Testis (tissue), 3 donors: ENCODE data around the gene SAMD15. TPM values are rescaled to one million over a fixed set of nuclear protein-coding genes. Genes with fewer than 3 reads are reported as not detected.

Experiments
- DNase-seq: peaks from one replicate; pipeline ENCODE4 v3.0.0-alpha.2; 2019
- H3K27ac ChIP-seq, 2 donors: fragments of 200-600 bp; sonication (generic); one replicate each; pipeline ENCODE4 v1.5.1; 2019
- H3K27me3 ChIP-seq: fragments of 200-600 bp; sonication (generic); one replicate; pipeline ENCODE4 v1.5.1; 2019
- H3K36me3 ChIP-seq: fragments of 200-600 bp; sonication (generic); one replicate; pipeline ENCODE4 v1.5.1; 2017; ENCODE audit warnings: low read depth; ENCODE audit errors: missing control alignments
- H3K4me1 ChIP-seq: fragments of 200-600 bp; sonication (generic); one replicate; pipeline ENCODE4 v1.5.1; 2019
- H3K4me3 ChIP-seq, 2 donors: fragments of 200-600 bp; sonication (generic); one replicate each; pipeline ENCODE4 v1.5.1; 2017 to 2019
- H3K9me3 ChIP-seq: fragments of 200-600 bp; sonication (generic); one replicate; pipeline ENCODE4 v1.5.1; 2017
- CTCF ChIP-seq, 3 experiments: fragments of 450-650 bp in 2 of 3; fragments of 200-600 bp in 1 of 3; sonication (generic) in 1 of 3; IDR thresholded peaks; one replicate each; pipeline ENCODE4 v1.5.1; 2016 to 2019; ENCODE audit warnings: antibody characterized with exemption in 3 of 3, mild to moderate bottlenecking in 2 of 3, moderate library complexity in 1 of 3
- POLR2A ChIP-seq: fragments of 450-650 bp; IDR thresholded peaks from one replicate; pipeline ENCODE4 v1.6.1; 2017; ENCODE audit warnings: antibody characterized with exemption, mild to moderate bottlenecking, moderate library complexity
- WGBS, 2 donors: methylation state at CpG; one replicate each; pipeline ENCODE4 v1.1.5; 2018; 5-methylcytosine and 5-hydroxymethylcytosine counted together
- intact Hi-C: fragments of 100-400 bp; cut with DNase I; formaldehyde crosslinking; loops from one replicate; pipeline ENCODE4 v1.15.1; 2023; ENCODE audit warnings: low total_unique reads
- polyA plus RNA-seq: library from polyadenylated mRNA; stranded (reverse); fragments of 350-450 nt; fragmentation: Illumina TruSeq; extraction: RNeasy Lipid Tissue Mini Kit (QIAGEN cat#74804); gene quantifications from one replicate; pipeline ENCODE4 v1.2.3, GENCODE V29; 2014; ENCODE audit warnings: low read depth, low replicate concordance; ENCODE audit not compliant: insufficient read depth
- total RNA-seq, 2 donors: library from RNA; depleted of rRNA; stranded (reverse); fragments of >200 nt; gene quantifications; one replicate each; pipeline ENCODE4 v1.2.3, GENCODE V29; 2016

SAMD15 gene
- total and polyA plus RNA-seq, 3 donors from 2014 or later, result 9.2 to 31.3 (median 22.6) TPM

- Histone ChIP-seq H3K27me3 (no peaks in the 10 kb centered on the region), H3K27ac (no peak within 1 kb of the TSS), H3K9me3 (no peaks in the 10 kb centered on the region), H3K4me3 (no peak within 1 kb of the TSS), H3K4me1 (no peaks in the 10 kb centered on the region), H3K36me3 (no peaks in the 10 kb centered on the region)
- WGBS, 2 donors, result 100% methylated on average over 1 of the region's 1 CpG
- TF ChIP-seq CTCF (IDR thresholded peaks at IDR 0.05) (no peak), POLR2A (no peak)
- no peak for DNase-seq
- intact Hi-C loops, result no loop called here
Measured at GRCh38 chr14:77423423-77423822, 46.2 kb downstream of the SAMD15 start, which contains the start of gene NOXRED1. TSS of gene NOXRED1 (minus strand) at chr14:77423523. CDS start at chr14:77422889, 634 bp downstream.

GRCh38 chr14:77424862-77425261 lies 47.7 kb downstream of the SAMD15 start:
- Histone ChIP-seq H3K27me3 (no peaks in the 10 kb centered on the region), H3K4me1 (no peaks in the 10 kb centered on the region), H3K27ac (no peak overlapping the region), H3K36me3 (no peaks in the 10 kb centered on the region), H3K9me3 (no peaks in the 10 kb centered on the region), H3K4me3 (no peak overlapping the region)
- TF ChIP-seq POLR2A, result no peak
- no peak for TF ChIP-seq CTCF (IDR thresholded peaks at IDR 0.05)
- intact Hi-C loops, result no loop called here
- no peak for DNase-seq
- 93 to 94% methylated on average over 3 of the region's 3 CpGs for whole genome bisulfite sequencing, 2 donors

- Histone ChIP-seq H3K27ac (no peak overlapping the region), H3K36me3 (no peaks in the 10 kb centered on the region), H3K4me1 (no peaks in the 10 kb centered on the region), H3K9me3 (no peaks in the 10 kb centered on the region), H3K4me3 (no peak overlapping the region), H3K27me3 (no peaks in the 10 kb centered on the region)
- 90 to 95% methylated on average over 3 of the region's 3 CpGs for WGBS, 2 donors
- DNase-seq, result no peak
- no peak for TF ChIP-seq CTCF (IDR thresholded peaks at IDR 0.05)
- no peak for TF ChIP-seq POLR2A
- intact Hi-C loops, result no loop called here
Measured at GRCh38 chr14:77426396-77426795, 49.2 kb downstream of the SAMD15 start.

- 96 to 99% methylated on average over 3 of the region's 3 CpGs for WGBS, 2 donors
- Histone ChIP-seq H3K27ac (no peak overlapping the region), H3K4me1 (no peaks in the 10 kb centered on the region), H3K36me3 (no peaks in the 10 kb centered on the region), H3K27me3 (no peaks in the 10 kb centered on the region), H3K9me3 (no peaks in the 10 kb centered on the region), H3K4me3 (no peak overlapping the region)
- DNase-seq, result no peak
- TF ChIP-seq CTCF (IDR thresholded peaks at IDR 0.05), result no peak
- intact Hi-C loops, result no loop called here
Measured at GRCh38 chr14:77436042-77436441, 58.9 kb downstream of the SAMD15 start.

- H3K27me3 ChIP-seq, result no peaks in the 10 kb centered on the region
- intact Hi-C loops, result no loop called here
- no peaks in the 10 kb centered on the region for H3K4me1 ChIP-seq
- no peak for DNase-seq
- H3K36me3 ChIP-seq, result no peaks in the 10 kb centered on the region
- H3K27ac ChIP-seq, result no peak overlapping the region
- H3K4me3 ChIP-seq, result no peak overlapping the region
- TF ChIP-seq POLR2A (no peak), CTCF (IDR thresholded peaks at IDR 0.05) (no peak)
- no peaks in the 10 kb centered on the region for H3K9me3 ChIP-seq
- WGBS, 2 donors, result 86 to 98% methylated on average over 1 of the region's 1 CpG
Measured at GRCh38 chr14:77438596-77438995, 61.4 kb downstream of the SAMD15 start.
